K562 (cell line): ENCODE measurements around the gene PLAC8. TPM values are rescaled to one million over a fixed set of nuclear protein-coding genes. Genes with fewer than 3 reads are reported as not detected.

Experiments
- ATAC-seq: fragments of 200-7000 bp; cut with Tn5 transposase; 3 replicates; pipeline ENCODE4 v1.9.1; 2020; ENCODE audit warnings: moderate library complexity
- BruUV-seq: library from RNA; stranded (reverse); fragments of 400-500 nt; replicated peaks from 2 replicates; lab custom pipeline; 2021; lab: Mats Ljungman, UMichigan
- CTCF ChIA-PET: fragments of 300-600 bp; formaldehyde crosslinking; extraction: SDS; loops from one replicate; lab custom pipeline; 2021; ENCODE audit warnings: low intra/inter-chr PET ratio; lab: Yijun Ruan, JAX
- POLR2A ChIA-PET: fragments of 300-600, 350-650 bp; sonication (Branson Sonifier 250); formaldehyde crosslinking; extraction: SDS; loops from one replicate; lab custom pipeline; 2021; ENCODE audit warnings: antibody characterized with exemption, inconsistent platforms; lab: Yijun Ruan, JAX
- DNase-seq, 4 experiments: peaks; one replicate each; pipeline versions ENCODE4 v3.0.0 to v3.0.0-alpha.2; 2011 to 2018; ENCODE audit warnings: low spot score in 3 of 4, mixed read lengths in 3 of 4; ENCODE audit errors: extremely low read depth in 1 of 4
- FAIRE-seq: peaks from 2 replicates; lab custom pipeline; 2011; peaks lifted over from hg19 to GRCh38; lab: Jason Lieb, UNC
- H2AFZ ChIP-seq: 2 replicates; pipeline ENCODE4 v1.6.0; 2011; ENCODE audit warnings: low read depth, low read length, control low read depth, inconsistent platforms
- H3K27ac ChIP-seq: fragments of 200-600 bp; 3 replicates; pipeline ENCODE4 v1.8.0; 2011; ENCODE audit warnings: low read depth, mild to moderate bottlenecking, control low read depth, inconsistent platforms, low read length, moderate library complexity, mixed read lengths; ENCODE audit errors: extremely low read depth
- H3K27me3 ChIP-seq, 2 experiments: fragments of 300-600 bp in 1 of 2; 2 replicates in 1 of 2; 3 replicates in 1 of 2; pipeline versions ENCODE4 v1.6.0 to v1.8.0; 2011; ENCODE audit warnings: inconsistent platforms in 2 of 2, low read length in 2 of 2, mild to moderate bottlenecking in 1 of 2, mixed read lengths in 1 of 2, moderate library complexity in 1 of 2; ENCODE audit not compliant: control insufficient read depth in 2 of 2, insufficient read depth in 2 of 2
- H3K36me3 ChIP-seq: fragments of 300-600 bp; 3 replicates; pipeline ENCODE4 v1.8.0; 2011; ENCODE audit warnings: mild to moderate bottlenecking, low read length, inconsistent platforms; ENCODE audit not compliant: control insufficient read depth, insufficient read depth
- H3K4me1 ChIP-seq, 2 experiments: fragments of 200-600 bp in 1 of 2; replicated peaks in 1 of 2; 2 replicates in 1 of 2; 3 replicates in 1 of 2; pipeline versions ENCODE4 v1.5.1 to v1.8.0; 2011; ENCODE audit warnings: inconsistent platforms in 2 of 2, low read length in 2 of 2, mild to moderate bottlenecking in 1 of 2, mixed read lengths in 1 of 2, moderate library complexity in 1 of 2; ENCODE audit not compliant: control insufficient read depth in 2 of 2, insufficient read depth in 2 of 2
- H3K4me2 ChIP-seq: 2 replicates; pipeline ENCODE4 v1.6.1; 2011; ENCODE audit warnings: low read length, control low read depth, inconsistent platforms, mixed read lengths; ENCODE audit not compliant: insufficient read depth
- H3K4me3 ChIP-seq: fragments of 200-600 bp; sonication (generic), shearing (Covaris generic); 2 replicates; pipeline ENCODE4 v1.5.1; 2016; ENCODE audit warnings: control low read depth, inconsistent platforms
- H3K79me2 ChIP-seq: fragments of 200-600 bp; 3 replicates; pipeline ENCODE4 v1.8.0; 2011; ENCODE audit warnings: low read length, inconsistent platforms; ENCODE audit not compliant: control insufficient read depth, insufficient read depth
- H3K9ac ChIP-seq, 2 experiments: 2 replicates each; pipeline versions ENCODE4 v1.6.0 to v1.6.1; 2011; ENCODE audit warnings: low read depth in 2 of 2, low read length in 2 of 2, control low read depth in 1 of 2, inconsistent platforms in 1 of 2, mild to moderate bottlenecking in 1 of 2, mixed read lengths in 1 of 2; ENCODE audit not compliant: insufficient read depth in 1 of 2
- H3K9me1 ChIP-seq: one replicate; pipeline ENCODE4 v1.6.0; 2011; ENCODE audit warnings: inconsistent platforms, mild to moderate bottlenecking, low read length, moderate library complexity; ENCODE audit not compliant: control insufficient read depth, insufficient read depth
- H3K9me3 ChIP-seq: replicated peaks from 2 replicates; pipeline ENCODE4 v1.5.1; 2011; ENCODE audit warnings: low read depth, low read length, inconsistent platforms; ENCODE audit not compliant: control insufficient read depth, insufficient read depth
- H4K20me1 ChIP-seq: replicated peaks from 2 replicates; pipeline ENCODE4 v1.6.1; 2011; ENCODE audit warnings: low read length, inconsistent platforms, mixed read lengths; ENCODE audit not compliant: control insufficient read depth, insufficient read depth
- BMI1 ChIP-seq: fragments of 150-350 bp; IDR thresholded peaks from 2 replicates; pipeline ENCODE4 v1.6.1; 2014; ENCODE audit warnings: low read length
- BRCA1 ChIP-seq, 2 experiments: fragments of 450-650 bp in 1 of 2; sonication (generic) in 1 of 2; formaldehyde crosslinking in 1 of 2; IDR thresholded peaks; 2 replicates each; pipeline versions ENCODE4 v1.5.0 to v1.6.1; 2017 to 2020; ENCODE audit warnings: mild to moderate bottlenecking in 1 of 2, missing genetic modification reagents in 1 of 2
- CAMTA2 ChIP-seq: fragments of 250-450 bp; sonication (Bioruptor Pico); conservative IDR thresholded peaks from 2 replicates; pipeline ENCODE4 v1.5.1; 2022
- ETV1 ChIP-seq: fragments of 450-650 bp; conservative IDR thresholded peaks from 2 replicates; pipeline ENCODE4 v1.6.1; 2016; ENCODE audit warnings: missing genetic modification characterization, control low read depth, low read depth, missing compliant biosample characterization
- ETV6 ChIP-seq, 3 experiments: fragments of 150-350 bp in 1 of 3; sonication (generic) in 1 of 3; formaldehyde crosslinking in 1 of 3; IDR thresholded peaks; 2 replicates each; pipeline versions ENCODE4 v1.6.1 to v1.8.0; 2014 to 2022; ENCODE audit warnings: borderline replicate concordance in 2 of 3, low read depth in 2 of 3, antibody characterized with exemption in 1 of 3, low read length in 1 of 3, mild to moderate bottlenecking in 1 of 3, missing genetic modification reagents in 1 of 3
- NFRKB ChIP-seq: fragments of 450-650 bp; IDR thresholded peaks from 2 replicates; pipeline ENCODE4 v1.6.1; 2016; ENCODE audit warnings: low read depth
- POLR2B ChIP-seq: fragments of 450-650 bp; IDR thresholded peaks from 2 replicates; pipeline ENCODE4 v1.6.1; 2018; ENCODE audit warnings: low read depth; ENCODE audit not compliant: partially characterized antibody
- ZNF143 ChIP-seq: sonication (generic); formaldehyde crosslinking; IDR thresholded peaks from 2 replicates; pipeline ENCODE4 v1.9.0; 2022; ENCODE audit warnings: mild to moderate bottlenecking, missing genetic modification reagents
- ZNF184 ChIP-seq: sonication (generic); formaldehyde crosslinking; IDR thresholded peaks from 2 replicates; pipeline ENCODE4 v1.5.0; 2020; ENCODE audit warnings: missing genetic modification reagents
- ZNF239 ChIP-seq: fragments of 250-450 bp; sonication (Bioruptor Pico); IDR thresholded peaks from 2 replicates; pipeline ENCODE4 v1.4.0; 2020; ENCODE audit warnings: mild to moderate bottlenecking
- ZNF311 ChIP-seq: fragments of 250-450 bp; sonication (Bioruptor Pico); IDR thresholded peaks from 2 replicates; pipeline ENCODE4 v1.4.0; 2020; ENCODE audit warnings: mild to moderate bottlenecking, moderate library complexity
- ZNF717 ChIP-seq: fragments of 250-450 bp; sonication (Bioruptor Pico); IDR thresholded peaks from 2 replicates; pipeline ENCODE4 v1.5.0; 2021
- WGBS: fragments of 100-300 bp; shearing (Covaris generic); methylation state at CpG from one replicate; pipeline ENCODE4 v1.1.6; 2016; ENCODE audit warnings: low coverage, mixed read lengths; ENCODE audit not compliant: insufficient coverage; ENCODE audit errors: missing lambda C conversion rate; 5-methylcytosine and 5-hydroxymethylcytosine counted together
- in situ Hi-C: fragments of 300-500 bp; cut with MboI; formaldehyde crosslinking; loops from 4 replicates; pipeline ENCODE4 v1.15.0; 2018; ENCODE audit warnings: inconsistent platforms, mixed read lengths
- intact Hi-C: fragments of 100-400 bp; cut with micrococcal nuclease; formaldehyde crosslinking; loops from 2 replicates; pipeline ENCODE4 v1.14.2; 2022
- polyA plus RNA-seq, 8 experiments: library from polyadenylated mRNA; depleted of rRNA in 4 of 8; stranded (reverse) in 5 of 8; unstranded in 3 of 8; fragments of >200 nt; fragmentation: Nextera tagmentation in 2 of 8; fragmentation: Illumina TruSeq in 1 of 8; extraction: Ambion mirVana in 2 of 8; extraction: Trizol in 1 of 8; gene quantifications; 2 replicates each; pipeline versions ENCODE4 v1.2.1 to v1.2.3, GENCODE V29; 2011 to 2014; ENCODE audit warnings: inconsistent platforms in 1 of 8, missing spikeins in 1 of 8
- total RNA-seq, 7 experiments: library from RNA; depleted of rRNA in 6 of 7; stranded (reverse); fragments of >200 nt in 6 of 7; fragmentation: Illumina TruSeq in 2 of 7; extraction: Trizol in 2 of 7; gene quantifications; 2 replicates each; pipeline versions ENCODE4 v1.2.1 to v1.2.3, GENCODE V29; 2011 to 2021; ENCODE audit warnings: low replicate concordance in 1 of 7
- TF ChIP-seq, protein P1 (sequence below): fragments of 250-450 bp; sonication (Bioruptor Pico); IDR thresholded peaks from 2 replicates; pipeline ENCODE4 v1.5.1; 2021; ENCODE audit warnings: mild to moderate bottlenecking
- TF ChIP-seq, protein P2 (sequence below): fragments of 450-650 bp; IDR thresholded peaks from 2 replicates; pipeline ENCODE4 v1.6.1; 2016; ENCODE audit warnings: low read depth, mild to moderate bottlenecking, moderate library complexity
- TF ChIP-seq, protein P3 (sequence below), 2 experiments: fragments of 450-650 bp; IDR thresholded peaks; 2 replicates each; pipeline ENCODE4 v1.6.1; 2016
- TF ChIP-seq, protein P4 (sequence below): fragments of 250-450 bp; sonication (Bioruptor Pico); IDR thresholded peaks from 2 replicates; pipeline ENCODE4 v1.5.0; 2021
- TF ChIP-seq, protein P5 (sequence below): fragments of 450-650 bp; formaldehyde crosslinking; IDR thresholded peaks from 2 replicates; pipeline ENCODE4 v1.4.0; 2020; ENCODE audit warnings: mild to moderate bottlenecking, moderate library complexity

The PLAC8 gene
- total and polyA plus RNA-seq, 9 of the 15 experiments (the other 6 are each of a cell fraction or from before 2014, with no cell fraction given): 0.27 to 0.51 TPM; not detected in 7

DNA sequence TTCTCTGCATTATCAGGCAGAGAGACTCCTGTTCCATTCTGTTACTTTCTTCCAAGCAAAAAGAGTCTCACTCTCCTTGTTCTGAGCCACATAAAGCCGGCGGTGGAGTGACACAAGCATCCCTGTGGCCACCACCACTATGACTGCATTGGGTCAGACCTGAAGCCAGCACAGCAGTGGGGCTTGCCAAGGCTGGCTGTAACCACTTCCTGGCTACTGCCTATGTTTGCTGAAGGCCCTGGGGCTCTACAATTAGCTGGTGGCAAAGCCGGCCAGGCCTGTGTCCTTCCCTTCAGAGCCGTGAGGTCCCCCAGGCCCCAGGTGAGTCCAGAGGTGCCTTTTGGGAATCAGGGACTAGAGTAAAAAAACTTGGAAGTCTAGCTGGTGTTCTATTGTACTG, 31.8 kb downstream of the PLAC8 start (continued):
- TF ChIP-seq, protein P1, sequence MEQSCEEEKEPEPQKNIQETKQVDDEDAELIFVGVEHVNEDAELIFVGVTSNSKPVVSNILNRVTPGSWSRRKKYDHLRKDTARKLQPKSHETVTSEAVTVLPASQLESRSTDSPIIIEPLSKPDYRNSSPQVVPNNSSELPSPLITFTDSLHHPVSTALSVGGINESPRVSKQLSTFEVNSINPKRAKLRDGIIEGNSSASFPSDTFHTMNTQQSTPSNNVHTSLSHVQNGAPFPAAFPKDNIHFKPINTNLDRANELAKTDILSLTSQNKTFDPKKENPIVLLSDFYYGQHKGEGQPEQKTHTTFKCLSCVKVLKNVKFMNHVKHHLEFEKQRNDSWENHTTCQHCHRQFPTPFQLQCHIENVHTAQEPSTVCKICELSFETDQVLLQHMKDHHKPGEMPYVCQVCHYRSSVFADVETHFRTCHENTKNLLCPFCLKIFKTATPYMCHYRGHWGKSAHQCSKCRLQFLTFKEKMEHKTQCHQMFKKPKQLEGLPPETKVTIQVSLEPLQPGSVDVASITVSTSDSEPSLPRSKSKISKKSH (CRISPR knock-in tag): no peak

DNA sequence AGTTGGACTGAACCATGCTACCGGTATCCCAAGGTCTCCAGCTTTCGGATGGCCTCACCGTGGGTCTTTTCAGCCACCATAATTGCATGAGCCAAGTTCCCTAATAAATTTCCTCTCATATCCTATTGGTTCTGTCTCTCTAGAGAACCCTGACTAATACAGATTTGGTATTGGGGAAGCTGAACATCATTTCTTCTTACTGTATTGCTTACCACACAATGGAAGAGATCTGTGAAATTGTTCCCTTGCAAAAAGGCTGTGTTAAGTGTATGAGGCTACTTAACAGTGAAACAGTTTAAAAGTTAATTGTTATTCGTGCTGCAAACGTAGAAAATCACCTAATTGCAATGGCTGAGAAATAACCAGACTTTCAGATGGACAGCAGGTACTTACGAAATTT, 34.0 kb downstream of the PLAC8 start:
- Histone ChIP-seq H3K79me2 (no peaks in the 10 kb centered on the region), H3K9me1 (no peaks in the 10 kb centered on the region), H2AFZ (no peak overlapping the region), H3K4me1 (no peaks in the 10 kb centered on the region; a peak in 1 of 5 replicates), H3K36me3 (peaks cover 6% of the 10 kb centered on the region), H4K20me1 (no peaks in the 10 kb centered on the region), H3K9me3 (no peaks in the 10 kb centered on the region; the same call in 1 of the 2 replicates), H3K4me2 (no peak overlapping the region), H3K27ac (no peak overlapping the region), H3K9ac (no peak overlapping the region), H3K27me3 (no peaks in the 10 kb centered on the region), H3K4me3 (no peak overlapping the region)
- no peak for FAIRE-seq
- intact Hi-C loops (no loop called here), in situ Hi-C loops (no loop called here)
- no peak for ATAC-seq
- ChIA-PET CTCF (no interaction called here), POLR2A (no interaction called here)
- no TSS peak for BruUV-seq
- WGBS: 34% methylated on average over 6 of the region's 6 CpGs
- TF ChIP-seq, protein P2, sequence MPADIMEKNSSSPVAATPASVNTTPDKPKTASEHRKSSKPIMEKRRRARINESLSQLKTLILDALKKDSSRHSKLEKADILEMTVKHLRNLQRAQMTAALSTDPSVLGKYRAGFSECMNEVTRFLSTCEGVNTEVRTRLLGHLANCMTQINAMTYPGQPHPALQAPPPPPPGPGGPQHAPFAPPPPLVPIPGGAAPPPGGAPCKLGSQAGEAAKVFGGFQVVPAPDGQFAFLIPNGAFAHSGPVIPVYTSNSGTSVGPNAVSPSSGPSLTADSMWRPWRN: no peak
- no peak for TF ChIP-seq ZNF239 (CRISPR knock-in tag)
- no peak for TF ChIP-seq ZNF717
- TF ChIP-seq ZNF184 (CRISPR knock-in tag): no peak
- TF ChIP-seq BMI1: no peak
- no peak for TF ChIP-seq ETV6 (IDR thresholded peaks at IDR 0.05; ENCODE audit: borderline replicate concordance in 1 of 2, low read depth in 2 of 2, low read length in 1 of 2)
- no peak for TF ChIP-seq ETV6 (CRISPR knock-in tag; IDR thresholded peaks at IDR 0.05; ENCODE audit: borderline replicate concordance)
- TF ChIP-seq CAMTA2 (CRISPR knock-in tag): no peak
- no peak for TF ChIP-seq NFRKB
- no peak for TF ChIP-seq ETV1 (tag)
- TF ChIP-seq BRCA1 (IDR thresholded peaks at IDR 0.05): no peak
- TF ChIP-seq BRCA1 (CRISPR knock-in tag; IDR thresholded peaks at IDR 0.05): no peak
- TF ChIP-seq ZNF143 (CRISPR knock-in tag): no peak
- no peak for TF ChIP-seq POLR2B
- no peak for TF ChIP-seq ZNF311 (CRISPR knock-in tag)
- TF ChIP-seq, protein P3, sequence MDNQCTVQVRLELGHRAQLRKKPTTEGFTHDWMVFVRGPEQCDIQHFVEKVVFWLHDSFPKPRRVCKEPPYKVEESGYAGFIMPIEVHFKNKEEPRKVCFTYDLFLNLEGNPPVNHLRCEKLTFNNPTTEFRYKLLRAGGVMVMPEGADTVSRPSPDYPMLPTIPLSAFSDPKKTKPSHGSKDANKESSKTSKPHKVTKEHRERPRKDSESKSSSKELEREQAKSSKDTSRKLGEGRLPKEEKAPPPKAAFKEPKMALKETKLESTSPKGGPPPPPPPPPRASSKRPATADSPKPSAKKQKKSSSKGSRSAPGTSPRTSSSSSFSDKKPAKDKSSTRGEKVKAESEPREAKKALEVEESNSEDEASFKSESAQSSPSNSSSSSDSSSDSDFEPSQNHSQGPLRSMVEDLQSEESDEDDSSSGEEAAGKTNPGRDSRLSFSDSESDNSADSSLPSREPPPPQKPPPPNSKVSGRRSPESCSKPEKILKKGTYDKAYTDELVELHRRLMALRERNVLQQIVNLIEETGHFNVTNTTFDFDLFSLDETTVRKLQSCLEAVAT (IDR thresholded peaks at IDR 0.05): no peak
- TF ChIP-seq, protein P4, sequence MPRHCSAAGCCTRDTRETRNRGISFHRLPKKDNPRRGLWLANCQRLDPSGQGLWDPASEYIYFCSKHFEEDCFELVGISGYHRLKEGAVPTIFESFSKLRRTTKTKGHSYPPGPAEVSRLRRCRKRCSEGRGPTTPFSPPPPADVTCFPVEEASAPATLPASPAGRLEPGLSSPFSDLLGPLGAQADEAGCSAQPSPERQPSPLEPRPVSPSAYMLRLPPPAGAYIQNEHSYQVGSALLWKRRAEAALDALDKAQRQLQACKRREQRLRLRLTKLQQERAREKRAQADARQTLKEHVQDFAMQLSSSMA: no peak
- TF ChIP-seq, protein P5, sequence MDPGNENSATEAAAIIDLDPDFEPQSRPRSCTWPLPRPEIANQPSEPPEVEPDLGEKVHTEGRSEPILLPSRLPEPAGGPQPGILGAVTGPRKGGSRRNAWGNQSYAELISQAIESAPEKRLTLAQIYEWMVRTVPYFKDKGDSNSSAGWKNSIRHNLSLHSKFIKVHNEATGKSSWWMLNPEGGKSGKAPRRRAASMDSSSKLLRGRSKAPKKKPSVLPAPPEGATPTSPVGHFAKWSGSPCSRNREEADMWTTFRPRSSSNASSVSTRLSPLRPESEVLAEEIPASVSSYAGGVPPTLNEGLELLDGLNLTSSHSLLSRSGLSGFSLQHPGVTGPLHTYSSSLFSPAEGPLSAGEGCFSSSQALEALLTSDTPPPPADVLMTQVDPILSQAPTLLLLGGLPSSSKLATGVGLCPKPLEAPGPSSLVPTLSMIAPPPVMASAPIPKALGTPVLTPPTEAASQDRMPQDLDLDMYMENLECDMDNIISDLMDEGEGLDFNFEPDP (CRISPR knock-in tag): no peak
- no peak for DNase-seq
